DND-41 (cell line): Measurements from ENCODE around the gene PHC3.

ENCODE experiments used
- EZH2 ChIP-seq: IDR thresholded peaks from 3 replicates; pipeline ENCODE4 v1.6.1; 2012; ENCODE audit warnings: borderline replicate concordance, low read depth, mild to moderate bottlenecking, moderate library complexity, low read length, inconsistent platforms; ENCODE audit not compliant: severe bottlenecking
- TF ChIP-seq, protein P1 (sequence below): IDR thresholded peaks from 2 replicates; pipeline ENCODE4 v1.5.1; 2012; ENCODE audit warnings: borderline replicate concordance, low read length, moderate library complexity, mild to moderate bottlenecking; ENCODE audit not compliant: poor library complexity, severe bottlenecking; ENCODE audit errors: extremely low read depth

DNA sequence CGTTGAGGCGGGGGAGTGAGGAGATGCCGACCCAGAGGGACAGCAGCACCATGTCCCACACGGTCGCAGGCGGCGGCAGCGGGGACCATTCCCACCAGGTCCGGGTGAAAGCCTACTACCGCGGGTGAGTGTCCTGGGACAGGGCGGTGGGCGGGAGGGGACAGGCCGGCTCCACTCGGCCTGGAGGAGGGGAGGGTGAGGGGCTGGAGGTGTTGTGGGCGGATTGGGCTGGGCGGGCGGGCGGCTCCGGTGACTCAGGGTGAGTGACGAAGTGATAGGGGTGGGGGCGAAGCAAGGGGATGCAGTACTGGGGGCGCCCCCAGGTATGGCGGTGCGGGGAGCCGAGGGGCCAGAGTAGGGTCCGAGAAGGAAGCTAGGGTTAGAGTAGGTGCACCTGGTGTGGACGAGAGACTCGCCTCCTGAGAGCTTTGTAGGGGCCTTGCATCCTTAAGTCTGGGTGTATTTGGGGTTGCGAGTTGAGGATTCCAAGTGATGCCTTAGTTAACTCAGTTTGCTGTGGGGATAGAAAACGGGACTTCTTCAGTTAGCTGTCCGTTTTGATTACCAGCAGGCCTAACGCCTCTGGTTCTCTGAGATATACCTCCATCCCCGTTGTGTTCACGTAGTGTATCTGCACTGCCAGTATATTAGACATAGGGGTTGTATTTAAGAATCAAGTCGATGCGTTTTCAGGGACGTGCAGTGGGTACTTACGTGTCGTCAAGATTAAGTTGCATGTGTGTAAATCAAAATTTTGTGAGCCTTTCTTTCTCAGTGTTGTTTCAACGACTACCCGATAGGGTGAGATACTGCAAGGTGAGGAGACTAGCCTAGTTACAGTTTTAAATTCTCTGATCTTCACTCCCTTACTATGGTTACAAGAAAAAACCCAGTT, 41.4 kb upstream of the PHC3 start:
- TF ChIP-seq, protein P1, sequence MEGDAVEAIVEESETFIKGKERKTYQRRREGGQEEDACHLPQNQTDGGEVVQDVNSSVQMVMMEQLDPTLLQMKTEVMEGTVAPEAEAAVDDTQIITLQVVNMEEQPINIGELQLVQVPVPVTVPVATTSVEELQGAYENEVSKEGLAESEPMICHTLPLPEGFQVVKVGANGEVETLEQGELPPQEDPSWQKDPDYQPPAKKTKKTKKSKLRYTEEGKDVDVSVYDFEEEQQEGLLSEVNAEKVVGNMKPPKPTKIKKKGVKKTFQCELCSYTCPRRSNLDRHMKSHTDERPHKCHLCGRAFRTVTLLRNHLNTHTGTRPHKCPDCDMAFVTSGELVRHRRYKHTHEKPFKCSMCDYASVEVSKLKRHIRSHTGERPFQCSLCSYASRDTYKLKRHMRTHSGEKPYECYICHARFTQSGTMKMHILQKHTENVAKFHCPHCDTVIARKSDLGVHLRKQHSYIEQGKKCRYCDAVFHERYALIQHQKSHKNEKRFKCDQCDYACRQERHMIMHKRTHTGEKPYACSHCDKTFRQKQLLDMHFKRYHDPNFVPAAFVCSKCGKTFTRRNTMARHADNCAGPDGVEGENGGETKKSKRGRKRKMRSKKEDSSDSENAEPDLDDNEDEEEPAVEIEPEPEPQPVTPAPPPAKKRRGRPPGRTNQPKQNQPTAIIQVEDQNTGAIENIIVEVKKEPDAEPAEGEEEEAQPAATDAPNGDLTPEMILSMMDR = no peak
- TF ChIP-seq EZH2 = no peak
